DMS153 treated with DMSO at 0.1 percent for 48 hours (cell line): ENCODE measurements around the gene UNC13D.
"Not testable (repeated sequence)": the region's sequence is repeated elsewhere in the genome, so short reads cannot be mapped to it uniquely, and the experiment has no call there.

Experiments
- DNase-seq: peaks from one replicate; lab custom pipeline; 2025; ENCODE audit not compliant: unreplicated experiment; lab: John Stamatoyannopoulos, UW

The UNC13D gene

DNA sequence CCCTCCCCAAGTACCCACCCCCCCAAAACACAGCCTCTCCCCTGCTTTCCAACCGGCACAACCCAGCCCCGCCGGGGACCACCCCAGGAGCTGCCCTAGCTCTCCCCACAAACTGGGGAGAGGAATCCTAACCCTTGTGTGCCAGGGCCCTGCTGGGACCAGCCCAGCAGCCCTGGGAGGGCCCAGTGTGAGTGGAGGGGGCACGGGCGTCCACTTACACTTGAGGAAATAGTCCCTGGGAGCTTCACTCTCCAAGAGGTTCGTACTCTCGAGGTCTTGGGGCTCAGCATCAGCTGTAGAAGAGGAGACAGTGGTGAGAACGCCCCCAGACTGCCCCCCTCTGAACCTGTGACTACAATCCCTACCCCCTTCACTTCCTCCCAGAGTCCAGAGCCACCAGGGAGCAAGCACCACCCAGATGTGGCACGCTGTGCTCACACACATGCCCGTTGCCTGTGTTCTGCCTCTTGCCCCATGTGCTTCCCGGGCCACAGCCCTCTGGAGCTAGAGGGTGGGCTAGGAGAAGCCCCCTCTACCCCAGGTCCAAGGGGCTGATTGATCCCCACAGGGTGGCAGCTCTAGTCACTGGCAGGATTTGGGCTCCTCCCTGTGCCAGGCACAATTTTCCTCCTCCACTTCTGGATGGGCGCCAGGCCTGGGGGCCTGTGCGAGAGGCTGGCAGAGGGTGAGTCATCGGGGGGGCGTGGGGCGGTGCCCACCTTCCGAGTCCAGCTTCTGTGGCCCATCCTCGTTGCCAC lies 31.2 kb upstream of the UNC13D start:
- no peak for DNase-seq

GRCh38 chr17:75874323-75875181 lies 30.3 kb upstream of the UNC13D start:
- DNase-seq = no peak

- no peak for DNase-seq
Measured at GRCh38 chr17:75873587-75874322, 29.6 kb upstream of the UNC13D start.

DNA sequence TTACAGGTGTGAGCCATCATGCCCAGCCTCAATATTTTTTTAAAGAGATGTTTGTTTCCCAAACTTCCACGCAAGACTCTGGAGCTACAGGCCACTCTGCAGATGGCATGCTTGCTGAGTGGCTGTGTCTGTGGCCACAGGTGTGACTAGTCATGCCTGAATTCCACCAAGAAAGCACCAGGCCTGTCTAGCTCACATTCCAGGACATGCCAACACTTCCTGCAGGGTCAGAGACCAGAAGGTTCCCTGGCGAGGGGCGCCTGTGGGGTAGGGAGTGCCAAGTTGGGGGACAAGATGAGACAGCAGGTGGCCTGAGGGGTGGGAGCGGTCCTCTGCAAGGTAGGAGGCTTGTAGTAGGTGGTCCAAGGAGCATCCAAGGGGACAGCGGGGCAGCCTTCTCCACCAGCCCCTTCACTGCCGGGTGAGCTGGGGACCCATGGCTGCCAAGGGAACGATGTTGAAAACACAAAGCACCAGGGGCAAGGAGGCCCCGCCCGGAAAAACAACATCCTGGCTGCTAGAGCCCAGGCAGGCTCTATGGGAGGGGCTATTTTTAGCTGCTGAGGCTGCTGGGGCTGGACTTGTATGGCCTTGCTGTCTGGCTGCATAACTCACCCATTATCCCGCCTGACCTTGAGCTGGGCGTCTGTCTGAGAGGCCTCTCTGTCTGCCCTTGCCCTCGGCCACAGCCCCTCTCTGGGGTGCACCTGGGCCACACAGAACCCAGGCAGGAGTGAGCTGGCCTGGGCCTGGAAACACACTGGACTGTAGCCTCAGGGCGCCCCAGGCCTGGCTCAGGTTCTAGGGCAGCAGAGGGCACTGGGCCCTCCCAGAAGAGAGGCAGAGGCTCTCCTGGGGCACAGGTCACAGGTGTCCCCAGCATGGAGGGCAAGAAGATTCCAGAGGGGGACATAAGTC lies 28.5 kb upstream of the UNC13D start:
- peak; percentile 18 for DNase-seq

- not testable (repeated sequence) for DNase-seq
Measured at GRCh38 chr17:75870228-75870627, 26.0 kb upstream of the UNC13D start.

DNA sequence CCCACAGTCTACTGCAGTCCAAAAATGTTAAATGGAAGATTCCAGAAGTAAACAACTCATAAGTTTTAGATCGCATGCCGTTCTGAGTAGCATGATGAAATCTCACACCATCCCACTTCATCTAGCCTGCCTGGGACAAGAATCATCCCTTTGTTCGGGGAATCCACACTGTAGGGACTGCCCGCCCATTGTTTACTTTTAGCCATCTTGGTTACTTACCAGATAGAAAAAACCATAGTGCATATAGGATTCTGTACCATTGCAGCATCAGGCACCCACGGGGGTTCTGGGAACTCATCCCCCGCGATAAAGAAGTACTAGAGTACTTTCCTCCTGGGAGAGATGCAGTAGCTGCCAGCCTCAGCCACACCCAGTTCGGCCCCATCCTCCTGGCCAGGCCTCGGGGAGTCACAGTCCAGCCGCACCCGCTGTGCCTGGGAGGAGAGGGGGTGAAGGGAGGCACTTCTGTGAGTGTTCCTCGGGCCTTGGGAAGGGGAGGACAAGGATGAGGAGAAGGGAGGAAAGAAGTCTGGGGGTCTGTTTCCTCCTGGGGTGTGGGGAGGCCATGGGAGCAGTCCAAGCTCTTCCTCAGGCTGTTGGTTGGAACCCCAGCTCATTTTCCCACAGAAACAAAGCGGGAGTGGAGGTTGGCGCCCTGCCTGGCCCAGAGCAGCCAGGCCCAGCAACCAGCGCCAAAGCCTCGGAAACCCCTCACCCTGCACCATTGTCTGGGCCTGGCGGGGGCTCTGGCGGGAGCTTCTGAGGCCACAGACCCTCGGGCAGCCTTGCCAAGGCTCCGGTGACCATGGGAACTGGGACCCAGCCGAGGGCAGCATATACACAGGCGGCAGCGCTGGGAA lies 25.3 kb upstream of the UNC13D start:
- DNase-seq = no peak

- DNase-seq = not testable (repeated sequence)
Measured at GRCh38 chr17:75868730-75869281, 24.6 kb upstream of the UNC13D start.

GRCh38 chr17:75865404-75866188 lies 21.4 kb upstream of the UNC13D start:
- not testable (repeated sequence) for DNase-seq

GRCh38 chr17:75864887-75865286 lies 20.7 kb upstream of the UNC13D start:
- DNase-seq = not testable (repeated sequence)

GRCh38 chr17:75864448-75864871 lies 20.3 kb upstream of the UNC13D start:
- no peak for DNase-seq

DNA sequence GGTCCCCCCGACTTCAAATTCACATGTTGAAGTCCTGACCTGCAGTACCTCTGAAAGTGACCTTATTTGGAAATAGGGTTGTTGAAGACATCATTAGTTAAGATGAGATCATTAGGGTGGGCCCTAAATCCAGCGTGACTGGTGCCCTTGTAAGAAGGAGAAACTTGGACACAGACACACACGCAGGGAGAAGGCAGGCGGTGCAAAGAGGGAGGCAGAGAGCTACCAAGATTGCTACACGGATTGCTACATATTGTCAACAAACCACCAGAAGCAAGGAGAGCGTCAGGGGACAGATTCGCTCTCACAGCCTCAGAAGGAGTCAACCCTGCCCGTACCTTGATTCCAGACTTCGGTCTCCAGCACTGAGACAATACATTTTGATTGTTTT lies 17.7 kb upstream of the UNC13D start:
- no peak for DNase-seq

- not testable (repeated sequence) for DNase-seq
Measured at GRCh38 chr17:75859358-75859757, 15.2 kb upstream of the UNC13D start.

GRCh38 chr17:75856062-75856756 lies 12.0 kb upstream of the UNC13D start:
- no peak for DNase-seq

- DNase-seq = peak; percentile 99
Measured at GRCh38 chr17:75855310-75856061, 11.3 kb upstream of the UNC13D start, which contains the start of gene WBP2. TSS of gene WBP2 (minus strand) at chr17:75855335. CDS start at chr17:75855297, 38 bp downstream.

GRCh38 chr17:75854881-75855309 lies 10.7 kb upstream of the UNC13D start:
- no peak for DNase-seq

DNA sequence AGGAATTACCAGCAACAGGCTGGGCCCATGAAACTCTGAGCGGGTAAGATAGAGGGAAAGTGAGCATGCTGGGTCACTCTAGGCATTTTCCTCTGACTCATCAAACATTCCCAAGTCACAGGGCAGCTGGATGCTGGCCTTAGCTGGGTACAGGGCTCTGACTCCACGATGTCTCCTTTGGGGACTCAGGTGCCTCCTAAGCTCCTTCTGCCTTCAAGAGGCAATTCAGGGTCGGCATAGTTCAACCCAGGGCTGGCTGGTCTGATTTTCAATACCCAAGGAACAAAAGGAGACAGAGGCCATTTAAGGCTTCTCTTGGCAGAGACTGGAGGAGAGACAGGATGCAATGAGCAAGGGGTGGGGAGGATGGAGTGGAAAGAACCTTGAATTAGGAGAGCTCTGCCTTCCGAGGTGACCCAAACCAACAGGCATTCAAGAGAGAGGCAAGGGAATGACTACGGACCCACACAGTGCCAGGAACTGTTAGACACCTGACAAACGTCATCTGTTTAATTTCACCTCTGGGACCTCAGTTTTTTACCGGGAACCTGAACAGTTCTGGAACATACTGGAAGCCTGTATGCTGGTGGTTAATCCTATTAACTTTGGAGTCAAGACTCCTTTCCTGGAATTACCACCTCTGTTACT lies 10.0 kb upstream of the UNC13D start:
- DNase-seq = no peak
